Keratinocyte (primary cell): ENCODE measurements around the gene SMYD1. TPM values are rescaled to one million over a fixed set of nuclear protein-coding genes. Genes with fewer than 3 reads are reported as not detected.

ENCODE experiments used
- DNase-seq: peaks from one replicate; pipeline ENCODE4 v3.0.0-alpha.2; 2011; ENCODE audit warnings: low read depth, missing footprints, low spot score
- FAIRE-seq: peaks from 2 replicates; lab custom pipeline; 2011; peaks lifted over from hg19 to GRCh38; lab: Jason Lieb, UNC
- H2AFZ ChIP-seq: 2 replicates; pipeline ENCODE4 v1.6.0; 2012; ENCODE audit warnings: low read length, control low read depth, inconsistent platforms; ENCODE audit not compliant: control insufficient read depth
- H3K27ac ChIP-seq: 2 replicates; pipeline ENCODE4 v1.5.1; 2011; ENCODE audit warnings: low read length; ENCODE audit not compliant: control insufficient read depth, insufficient read depth
- H3K27me3 ChIP-seq: 3 replicates; pipeline ENCODE4 v1.6.0; 2011; ENCODE audit warnings: low read length; ENCODE audit not compliant: control insufficient read depth, insufficient read depth; ENCODE audit errors: extremely low read depth
- H3K36me3 ChIP-seq, 2 experiments: 2 replicates in 1 of 2; 3 replicates in 1 of 2; pipeline ENCODE4 v1.5.1; 2011; ENCODE audit warnings: low read length in 2 of 2, mild to moderate bottlenecking in 1 of 2; ENCODE audit not compliant: control insufficient read depth in 2 of 2, insufficient read depth in 2 of 2; ENCODE audit errors: extremely low read depth in 1 of 2
- H3K4me1 ChIP-seq: 3 replicates; pipeline ENCODE4 v1.5.1; 2011; ENCODE audit warnings: low read length; ENCODE audit not compliant: control insufficient read depth, insufficient read depth; ENCODE audit errors: extremely low read depth
- H3K4me2 ChIP-seq: 3 replicates; pipeline ENCODE4 v1.6.0; 2011; ENCODE audit warnings: low read depth, low read length; ENCODE audit not compliant: control insufficient read depth, insufficient read depth; ENCODE audit errors: extremely low read depth
- H3K4me3 ChIP-seq, 3 experiments: fragments of 200-600 bp in 1 of 3; sonication (generic) in 1 of 3; 2 replicates in 2 of 3; 3 replicates in 1 of 3; pipeline ENCODE4 v1.5.1; 2011 to 2016; ENCODE audit warnings: low read length in 3 of 3, mild to moderate bottlenecking in 3 of 3, control low read depth in 2 of 3, inconsistent platforms in 1 of 3, low read depth in 1 of 3, mixed read lengths in 1 of 3, mixed run types in 1 of 3, moderate library complexity in 1 of 3; ENCODE audit not compliant: control insufficient read depth in 2 of 3, insufficient read depth in 2 of 3; ENCODE audit errors: extremely low read depth in 1 of 3
- H3K79me2 ChIP-seq: 2 replicates; pipeline ENCODE4 v1.6.0; 2012; ENCODE audit warnings: low read length; ENCODE audit not compliant: control insufficient read depth, insufficient read depth
- H3K9ac ChIP-seq: 3 replicates; pipeline ENCODE4 v1.6.0; 2011; ENCODE audit warnings: low read length; ENCODE audit not compliant: control insufficient read depth, insufficient read depth; ENCODE audit errors: extremely low read depth
- H3K9me1 ChIP-seq: 3 replicates; pipeline ENCODE4 v1.6.0; 2011; ENCODE audit warnings: low read length; ENCODE audit not compliant: control insufficient read depth, insufficient read depth; ENCODE audit errors: extremely low read depth
- H3K9me3 ChIP-seq: 2 replicates; pipeline ENCODE4 v1.5.1; 2012; ENCODE audit warnings: low read depth, low read length; ENCODE audit not compliant: control insufficient read depth
- H4K20me1 ChIP-seq: 3 replicates; pipeline ENCODE4 v1.6.0; 2011; ENCODE audit warnings: low read length; ENCODE audit not compliant: control insufficient read depth, insufficient read depth; ENCODE audit errors: extremely low read depth
- EZH2 ChIP-seq: IDR thresholded peaks from one replicate; pipeline ENCODE4 v1.6.1; 2012; ENCODE audit warnings: inconsistent platforms, mild to moderate bottlenecking, low read length, moderate library complexity
- dilution Hi-C: fragments of 300-500 bp; cut with MboI; formaldehyde crosslinking; loops from one replicate; pipeline ENCODE4 v1.7.0; 2020; ENCODE audit warnings: low sequenced_read_pairs; ENCODE audit not compliant: extremely low pct_ligation_motif_present
- polyA plus RNA-seq, 5 experiments: library from polyadenylated mRNA; depleted of rRNA in 3 of 5; stranded (reverse) in 3 of 5; stranded (forward) in 1 of 5; unstranded in 1 of 5; fragments of >200 nt; gene quantifications; 1 replicate in 1 of 5; 2 replicates in 3 of 5; 3 replicates in 1 of 5; pipeline versions ENCODE4 v1.2.1 to v1.2.3, GENCODE V29; 2011 to 2012; ENCODE audit warnings: missing spikeins in 2 of 5, low read depth in 1 of 5, low replicate concordance in 1 of 5
- TF ChIP-seq, protein P1 (sequence below), 3 experiments: IDR thresholded peaks in 1 of 3; conservative IDR thresholded peaks in 1 of 3; optimal IDR thresholded peaks in 1 of 3; 2 replicates in 2 of 3; 3 replicates in 1 of 3; pipeline versions ENCODE3 to v1.5.1; 2011; ENCODE audit warnings: low read length in 3 of 3, mild to moderate bottlenecking in 3 of 3, moderate library complexity in 2 of 3, control low read depth in 1 of 3, inconsistent platforms in 1 of 3; ENCODE audit not compliant: insufficient read depth in 2 of 3; ENCODE audit errors: extremely low read depth in 1 of 3

Gene SMYD1
- polyA plus RNA-seq, 1 donor (not counting 4 experiments of a cell fraction or from before 2014, with no cell fraction given), result not detected

DNA sequence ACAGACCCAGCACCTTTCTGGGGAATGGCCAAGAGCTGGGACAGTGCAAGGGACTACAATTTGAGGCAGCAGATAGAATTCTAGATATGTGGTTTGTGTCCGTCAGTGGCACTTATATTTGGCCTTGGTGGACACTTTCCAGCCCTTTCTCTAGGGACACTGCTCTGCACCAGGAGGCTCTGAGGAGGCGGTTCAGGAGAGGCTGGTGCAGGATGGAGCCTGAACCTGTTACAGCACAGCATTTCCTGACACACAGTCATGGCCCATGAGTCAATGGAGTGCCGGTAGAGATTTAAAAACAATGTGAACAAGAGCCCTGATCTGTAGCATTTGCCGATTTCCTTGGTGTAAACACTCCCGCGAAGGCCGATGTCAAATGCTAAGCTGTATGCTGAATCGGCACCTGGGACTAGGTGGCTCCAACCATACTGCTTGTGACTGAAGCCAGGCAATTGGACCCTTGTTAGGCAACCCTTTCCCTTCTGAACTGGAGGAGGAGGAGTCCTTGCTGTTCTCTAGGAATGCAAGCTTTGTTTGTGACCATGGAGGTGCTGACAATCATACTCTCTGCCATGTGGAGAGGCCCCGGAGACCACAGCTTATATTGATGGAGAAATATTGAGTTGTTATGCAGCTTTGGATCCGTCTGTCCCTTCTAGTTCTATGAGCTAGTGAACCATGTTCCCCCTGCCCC is 48.3 kb downstream of the SMYD1 start:
- H3K79me2 ChIP-seq, result no peaks in the 10 kb centered on the region
- no peaks in the 10 kb centered on the region for H3K9me3 ChIP-seq
- no peaks in the 10 kb centered on the region for H4K20me1 ChIP-seq
- H3K9me1 ChIP-seq, result no peaks in the 10 kb centered on the region
- H3K27ac ChIP-seq, result no peak overlapping the region
- no peaks in the 10 kb centered on the region for H3K27me3 ChIP-seq
- TF ChIP-seq, protein P1, sequence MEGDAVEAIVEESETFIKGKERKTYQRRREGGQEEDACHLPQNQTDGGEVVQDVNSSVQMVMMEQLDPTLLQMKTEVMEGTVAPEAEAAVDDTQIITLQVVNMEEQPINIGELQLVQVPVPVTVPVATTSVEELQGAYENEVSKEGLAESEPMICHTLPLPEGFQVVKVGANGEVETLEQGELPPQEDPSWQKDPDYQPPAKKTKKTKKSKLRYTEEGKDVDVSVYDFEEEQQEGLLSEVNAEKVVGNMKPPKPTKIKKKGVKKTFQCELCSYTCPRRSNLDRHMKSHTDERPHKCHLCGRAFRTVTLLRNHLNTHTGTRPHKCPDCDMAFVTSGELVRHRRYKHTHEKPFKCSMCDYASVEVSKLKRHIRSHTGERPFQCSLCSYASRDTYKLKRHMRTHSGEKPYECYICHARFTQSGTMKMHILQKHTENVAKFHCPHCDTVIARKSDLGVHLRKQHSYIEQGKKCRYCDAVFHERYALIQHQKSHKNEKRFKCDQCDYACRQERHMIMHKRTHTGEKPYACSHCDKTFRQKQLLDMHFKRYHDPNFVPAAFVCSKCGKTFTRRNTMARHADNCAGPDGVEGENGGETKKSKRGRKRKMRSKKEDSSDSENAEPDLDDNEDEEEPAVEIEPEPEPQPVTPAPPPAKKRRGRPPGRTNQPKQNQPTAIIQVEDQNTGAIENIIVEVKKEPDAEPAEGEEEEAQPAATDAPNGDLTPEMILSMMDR (optimal IDR thresholded peaks at IDR 0.05 in 1 of 3, IDR thresholded peaks at IDR 0.05 in 1 of 3, conservative IDR thresholded peaks at IDR 0.05 in 1 of 3; ENCODE audit: extremely low read depth in 1 of 3, insufficient read depth in 2 of 3, low read length in 3 of 3), result no peak
- no peak for TF ChIP-seq EZH2
- DNase-seq (no peak), FAIRE-seq (no peak)
- H3K4me2 ChIP-seq, result no peak overlapping the region
- no peaks in the 10 kb centered on the region for H3K36me3 ChIP-seq
- H3K4me1 ChIP-seq, result no peaks in the 10 kb centered on the region
- H3K4me3 ChIP-seq, result no peak overlapping the region
- H2AFZ ChIP-seq, result no peak overlapping the region
- no peak overlapping the region for H3K9ac ChIP-seq
- dilution Hi-C loops, result no loop called here

GRCh38 chr2:88116669-88117432 is 49.2 kb downstream of the SMYD1 start:
- H4K20me1 ChIP-seq, result no peaks in the 10 kb centered on the region
- dilution Hi-C loops, result no loop called here
- no peak overlapping the region for H3K9ac ChIP-seq
- no peaks in the 10 kb centered on the region for H3K27me3 ChIP-seq
- H3K4me2 ChIP-seq, result no peak overlapping the region
- no peak overlapping the region for H2AFZ ChIP-seq
- FAIRE-seq, result no peak
- H3K27ac ChIP-seq, result no peak overlapping the region
- no peaks in the 10 kb centered on the region for H3K79me2 ChIP-seq
- H3K4me1 ChIP-seq, result no peaks in the 10 kb centered on the region
- no peaks in the 10 kb centered on the region for H3K36me3 ChIP-seq
- H3K9me1 ChIP-seq, result no peaks in the 10 kb centered on the region
- no peak for DNase-seq
- TF ChIP-seq, protein P1 (optimal IDR thresholded peaks at IDR 0.05 in 1 of 3, IDR thresholded peaks at IDR 0.05 in 1 of 3, conservative IDR thresholded peaks at IDR 0.05 in 1 of 3; ENCODE audit: extremely low read depth in 1 of 3, insufficient read depth in 2 of 3, low read length in 3 of 3), result no peak
- no peak for TF ChIP-seq EZH2
- H3K9me3 ChIP-seq, result no peaks in the 10 kb centered on the region
- no peak overlapping the region for H3K4me3 ChIP-seq
